HEK293T (cell line): ENCODE data around the gene AXIN1.

Experiments used
- ARNT ChIP-seq: fragments of 450-650 bp; IDR thresholded peaks from 2 replicates; pipeline ENCODE4 v1.6.1; 2017; ENCODE audit warnings: mild to moderate bottlenecking
- BHLHE40 ChIP-seq: fragments of 450-650 bp; IDR thresholded peaks from 2 replicates; pipeline ENCODE4 v1.6.1; 2016; ENCODE audit warnings: mild to moderate bottlenecking, moderate library complexity, borderline replicate concordance
- CTBP1 ChIP-seq: fragments of 450-650 bp; IDR thresholded peaks from 2 replicates; pipeline ENCODE4 v1.6.1; 2016; ENCODE audit warnings: borderline replicate concordance
- ELF4 ChIP-seq: fragments of 450-650 bp; IDR thresholded peaks from 2 replicates; pipeline ENCODE4 v1.6.1; 2017; ENCODE audit warnings: antibody characterized with exemption
- FOXA1 ChIP-seq: fragments of 450-650 bp; IDR thresholded peaks from 2 replicates; pipeline ENCODE4 v1.6.1; 2016; ENCODE audit warnings: mild to moderate bottlenecking
- FOXK2 ChIP-seq: fragments of 450-650 bp; IDR thresholded peaks from 2 replicates; pipeline ENCODE4 v1.6.1; 2016; ENCODE audit warnings: mild to moderate bottlenecking
- FOXM1 ChIP-seq: fragments of 450-650 bp; IDR thresholded peaks from 2 replicates; pipeline ENCODE4 v1.6.1; 2017; ENCODE audit warnings: mild to moderate bottlenecking, borderline replicate concordance
- HDGF ChIP-seq: fragments of 450-650 bp; IDR thresholded peaks from 2 replicates; pipeline ENCODE4 v1.6.1; 2017; ENCODE audit warnings: antibody characterized with exemption, borderline replicate concordance
- L3MBTL2 ChIP-seq: fragments of 450-650 bp; conservative IDR thresholded peaks from 2 replicates; pipeline ENCODE4 v1.6.1; 2016; ENCODE audit warnings: mild to moderate bottlenecking
- LEF1 ChIP-seq: fragments of 450-650 bp; IDR thresholded peaks from 2 replicates; pipeline ENCODE4 v1.6.1; 2017; ENCODE audit warnings: mild to moderate bottlenecking, borderline replicate concordance
- PKNOX1 ChIP-seq: fragments of 450-650 bp; IDR thresholded peaks from 2 replicates; pipeline ENCODE4 v1.6.1; 2016
- SP1 ChIP-seq: fragments of 450-650 bp; IDR thresholded peaks from 2 replicates; pipeline ENCODE4 v1.6.1; 2017
- SUZ12 ChIP-seq: fragments of 450-650 bp; IDR thresholded peaks from 2 replicates; pipeline ENCODE4 v1.6.1; 2016; ENCODE audit warnings: mild to moderate bottlenecking
- ZNF384 ChIP-seq: fragments of 450-650 bp; IDR thresholded peaks from 2 replicates; pipeline ENCODE4 v1.6.1; 2016

GRCh38 chr16:351804-352520 lies 561 bp downstream of the AXIN1 start:
- no peak for TF ChIP-seq CTBP1
- TF ChIP-seq ELF4: no peak
- no peak; the same call in 1 of the 2 replicates for TF ChIP-seq L3MBTL2
- TF ChIP-seq FOXK2: no peak
- no peak for TF ChIP-seq SP1
- no peak for TF ChIP-seq BHLHE40
- TF ChIP-seq PKNOX1: no peak
- no peak for TF ChIP-seq FOXA1
- no peak for TF ChIP-seq ZNF384
- TF ChIP-seq SUZ12: no peak
- no peak for TF ChIP-seq ARNT
- TF ChIP-seq LEF1: no peak
- TF ChIP-seq FOXM1: no peak
- no peak for TF ChIP-seq HDGF
